Peyer's patch (tissue), 4 donors: ENCODE measurements around the gene INO80B.

Source experiments
- CTCF ChIP-seq, 6 experiments: fragments of 450-650 bp in 4 of 6; fragments of 200-600 bp in 2 of 6; sonication (generic) in 1 of 6; IDR thresholded peaks; one replicate each; pipeline ENCODE4 v1.5.1; 2017 to 2019; ENCODE audit warnings: antibody characterized with exemption in 6 of 6, mild to moderate bottlenecking in 3 of 6, moderate library complexity in 1 of 6
- POLR2A ChIP-seq, 2 donors: fragments of 450-650 bp; IDR thresholded peaks; one replicate each; pipeline ENCODE4 v1.5.1; 2017; ENCODE audit warnings: antibody characterized with exemption in 2 of 2, mild to moderate bottlenecking in 2 of 2, moderate library complexity in 2 of 2

GRCh38 chr2:74406035-74406434 is 48.9 kb upstream of the INO80B start:
- TF ChIP-seq CTCF (IDR thresholded peaks at IDR 0.05) (no peak), POLR2A (IDR thresholded peaks at IDR 0.05) (no peak)
